K562 (cell line): ENCODE measurements around the gene NKIRAS1. TPM values are rescaled to one million over a fixed set of nuclear protein-coding genes. Genes with fewer than 3 reads are reported as not detected.
A peak's percentile ranks its signal among the peaks of the same experiment; 100 is the strongest.

Experiments
- ATAC-seq: fragments of 200-7000 bp; cut with Tn5 transposase; 3 replicates; pipeline ENCODE4 v1.9.1; 2020; ENCODE audit warnings: moderate library complexity
- BruUV-seq: library from RNA; stranded (reverse); fragments of 400-500 nt; replicated peaks from 2 replicates; lab custom pipeline; 2021; lab: Mats Ljungman, UMichigan
- CTCF ChIA-PET: fragments of 300-600 bp; formaldehyde crosslinking; extraction: SDS; loops from one replicate; lab custom pipeline; 2021; ENCODE audit warnings: low intra/inter-chr PET ratio; lab: Yijun Ruan, JAX
- POLR2A ChIA-PET: fragments of 300-600, 350-650 bp; sonication (Branson Sonifier 250); formaldehyde crosslinking; extraction: SDS; loops from one replicate; lab custom pipeline; 2021; ENCODE audit warnings: antibody characterized with exemption, inconsistent platforms; lab: Yijun Ruan, JAX
- DNase-seq, 4 experiments: peaks; one replicate each; pipeline versions ENCODE4 v3.0.0 to v3.0.0-alpha.2; 2011 to 2018; ENCODE audit warnings: low spot score in 3 of 4, mixed read lengths in 3 of 4; ENCODE audit errors: extremely low read depth in 1 of 4
- FAIRE-seq: peaks from 2 replicates; lab custom pipeline; 2011; peaks lifted over from hg19 to GRCh38; lab: Jason Lieb, UNC
- H2AFZ ChIP-seq: 2 replicates; pipeline ENCODE4 v1.6.0; 2011; ENCODE audit warnings: low read depth, low read length, control low read depth, inconsistent platforms
- H3K27ac ChIP-seq: fragments of 200-600 bp; 3 replicates; pipeline ENCODE4 v1.8.0; 2011; ENCODE audit warnings: low read depth, mild to moderate bottlenecking, control low read depth, inconsistent platforms, low read length, moderate library complexity, mixed read lengths; ENCODE audit errors: extremely low read depth
- H3K27me3 ChIP-seq, 2 experiments: fragments of 300-600 bp in 1 of 2; 2 replicates in 1 of 2; 3 replicates in 1 of 2; pipeline versions ENCODE4 v1.6.0 to v1.8.0; 2011; ENCODE audit warnings: inconsistent platforms in 2 of 2, low read length in 2 of 2, mild to moderate bottlenecking in 1 of 2, mixed read lengths in 1 of 2, moderate library complexity in 1 of 2; ENCODE audit not compliant: control insufficient read depth in 2 of 2, insufficient read depth in 2 of 2
- H3K36me3 ChIP-seq: fragments of 300-600 bp; 3 replicates; pipeline ENCODE4 v1.8.0; 2011; ENCODE audit warnings: mild to moderate bottlenecking, low read length, inconsistent platforms; ENCODE audit not compliant: control insufficient read depth, insufficient read depth
- H3K4me1 ChIP-seq, 2 experiments: fragments of 200-600 bp in 1 of 2; replicated peaks in 1 of 2; 2 replicates in 1 of 2; 3 replicates in 1 of 2; pipeline versions ENCODE4 v1.5.1 to v1.8.0; 2011; ENCODE audit warnings: inconsistent platforms in 2 of 2, low read length in 2 of 2, mild to moderate bottlenecking in 1 of 2, mixed read lengths in 1 of 2, moderate library complexity in 1 of 2; ENCODE audit not compliant: control insufficient read depth in 2 of 2, insufficient read depth in 2 of 2
- H3K4me2 ChIP-seq: 2 replicates; pipeline ENCODE4 v1.6.1; 2011; ENCODE audit warnings: low read length, control low read depth, inconsistent platforms, mixed read lengths; ENCODE audit not compliant: insufficient read depth
- H3K4me3 ChIP-seq: fragments of 200-600 bp; sonication (generic), shearing (Covaris generic); 2 replicates; pipeline ENCODE4 v1.5.1; 2016; ENCODE audit warnings: control low read depth, inconsistent platforms
- H3K79me2 ChIP-seq: fragments of 200-600 bp; 3 replicates; pipeline ENCODE4 v1.8.0; 2011; ENCODE audit warnings: low read length, inconsistent platforms; ENCODE audit not compliant: control insufficient read depth, insufficient read depth
- H3K9ac ChIP-seq, 2 experiments: 2 replicates each; pipeline versions ENCODE4 v1.6.0 to v1.6.1; 2011; ENCODE audit warnings: low read depth in 2 of 2, low read length in 2 of 2, control low read depth in 1 of 2, inconsistent platforms in 1 of 2, mild to moderate bottlenecking in 1 of 2, mixed read lengths in 1 of 2; ENCODE audit not compliant: insufficient read depth in 1 of 2
- H3K9me1 ChIP-seq: one replicate; pipeline ENCODE4 v1.6.0; 2011; ENCODE audit warnings: inconsistent platforms, mild to moderate bottlenecking, low read length, moderate library complexity; ENCODE audit not compliant: control insufficient read depth, insufficient read depth
- H3K9me3 ChIP-seq: replicated peaks from 2 replicates; pipeline ENCODE4 v1.5.1; 2011; ENCODE audit warnings: low read depth, low read length, inconsistent platforms; ENCODE audit not compliant: control insufficient read depth, insufficient read depth
- H4K20me1 ChIP-seq: replicated peaks from 2 replicates; pipeline ENCODE4 v1.6.1; 2011; ENCODE audit warnings: low read length, inconsistent platforms, mixed read lengths; ENCODE audit not compliant: control insufficient read depth, insufficient read depth
- C11orf30 ChIP-seq: fragments of 450-650 bp; IDR thresholded peaks from 2 replicates; pipeline ENCODE4 v1.6.1; 2016; ENCODE audit warnings: low read depth, mild to moderate bottlenecking
- CHAMP1 ChIP-seq: fragments of 450-650 bp; IDR thresholded peaks from 2 replicates; pipeline ENCODE4 v1.6.1; 2016; ENCODE audit warnings: mild to moderate bottlenecking
- DIDO1 ChIP-seq: fragments of 450-650 bp; IDR thresholded peaks from 2 replicates; pipeline ENCODE4 v1.6.1; 2016; ENCODE audit warnings: low read depth, missing biosample characterization, missing genetic modification characterization
- GABPB2 ChIP-seq: fragments of 250-450 bp; sonication (Bioruptor Pico); conservative IDR thresholded peaks from 2 replicates; pipeline ENCODE4 v1.5.1; 2021; ENCODE audit warnings: mild to moderate bottlenecking
- LCOR ChIP-seq: sonication (generic); formaldehyde crosslinking; IDR thresholded peaks from 2 replicates; pipeline ENCODE4 v1.8.0; 2022; ENCODE audit warnings: mild to moderate bottlenecking, missing genetic modification reagents
- MAFF ChIP-seq: IDR thresholded peaks from 2 replicates; pipeline ENCODE4 v1.6.1; 2012; ENCODE audit warnings: low read length, improper control_type of control experiment
- MAFG ChIP-seq: fragments of 450-650 bp; conservative IDR thresholded peaks from 2 replicates; pipeline ENCODE4 v1.6.1; 2016; ENCODE audit warnings: missing genetic modification characterization, missing compliant biosample characterization
- NFE2 ChIP-seq: IDR thresholded peaks from 2 replicates; pipeline ENCODE4 v1.6.1; 2014; ENCODE audit warnings: antibody characterized with exemption, low read depth
- PRPF4 ChIP-seq: fragments of 200-400 bp; formaldehyde crosslinking; IDR thresholded peaks from one replicate; pipeline ENCODE4 v1.6.1; 2017; ENCODE audit warnings: low read length, low read depth, mild to moderate bottlenecking; ENCODE audit not compliant: insufficient read depth, poor library complexity, severe bottlenecking
- SMARCA4 ChIP-seq: fragments of 450-650 bp; IDR thresholded peaks from 2 replicates; pipeline ENCODE4 v1.6.1; 2016
- SOX6 ChIP-seq: fragments of 450-650 bp; IDR thresholded peaks from 2 replicates; pipeline ENCODE4 v1.6.1; 2014; ENCODE audit warnings: mild to moderate bottlenecking
- ZNF316 ChIP-seq: fragments of 450-650 bp; IDR thresholded peaks from 2 replicates; pipeline ENCODE4 v1.6.1; 2016
- ZNF324 ChIP-seq: fragments of 250-450 bp; sonication (Bioruptor Pico); IDR thresholded peaks from 2 replicates; pipeline ENCODE4 v1.4.0; 2020; ENCODE audit warnings: mild to moderate bottlenecking
- ZSCAN29 ChIP-seq: fragments of 450-650 bp; IDR thresholded peaks from 2 replicates; pipeline ENCODE4 v1.6.1; 2017
- in situ Hi-C: fragments of 300-500 bp; cut with MboI; formaldehyde crosslinking; loops from 4 replicates; pipeline ENCODE4 v1.15.0; 2018; ENCODE audit warnings: inconsistent platforms, mixed read lengths
- intact Hi-C: fragments of 100-400 bp; cut with micrococcal nuclease; formaldehyde crosslinking; loops from 2 replicates; pipeline ENCODE4 v1.14.2; 2022
- polyA plus RNA-seq, 8 experiments: library from polyadenylated mRNA; depleted of rRNA in 4 of 8; stranded (reverse) in 5 of 8; unstranded in 3 of 8; fragments of >200 nt; fragmentation: Nextera tagmentation in 2 of 8; fragmentation: Illumina TruSeq in 1 of 8; extraction: Ambion mirVana in 2 of 8; extraction: Trizol in 1 of 8; gene quantifications; 2 replicates each; pipeline versions ENCODE4 v1.2.1 to v1.2.3, GENCODE V29; 2011 to 2014; ENCODE audit warnings: inconsistent platforms in 1 of 8, missing spikeins in 1 of 8
- total RNA-seq, 7 experiments: library from RNA; depleted of rRNA in 6 of 7; stranded (reverse); fragments of >200 nt in 6 of 7; fragmentation: Illumina TruSeq in 2 of 7; extraction: Trizol in 2 of 7; gene quantifications; 2 replicates each; pipeline versions ENCODE4 v1.2.1 to v1.2.3, GENCODE V29; 2011 to 2021; ENCODE audit warnings: low replicate concordance in 1 of 7

The NKIRAS1 gene
- total and polyA plus RNA-seq, 9 of the 15 experiments (the other 6 are each of a cell fraction or from before 2014, with no cell fraction given): 5.1 to 10.3 (median 6.3) TPM

- in situ Hi-C loops: no loop called here
- POLR2A ChIA-PET: interaction anchor here (1.0 to 7.2 kb wide), 4 partner anchors 10 to 13 kb away, joined by 4 to 71 read pairs (median 5); partner anchors contain the start of genes NKIRAS1 and RPL15
- peaks cover 38% of the 10 kb centered on the region for H3K36me3 ChIP-seq
- H3K79me2 ChIP-seq: no peaks in the 10 kb centered on the region
- no peak for FAIRE-seq
- no peak overlapping the region for H3K9ac ChIP-seq
- no peak overlapping the region for H2AFZ ChIP-seq
- no peaks in the 10 kb centered on the region for H3K9me1 ChIP-seq
- no peaks in the 10 kb centered on the region for H3K27me3 ChIP-seq
- H4K20me1 ChIP-seq: no peaks in the 10 kb centered on the region
- no peak overlapping the region for H3K4me2 ChIP-seq
- TF ChIP-seq GABPB2 (CRISPR knock-in tag) (no peak), MAFF (peak; percentile 54; the same call in 1 of the 2 replicates), PRPF4 (no peak), CHAMP1 (0 out of 2 replicates have a peak, but pooled peaks have one; percentile 23), ZSCAN29 (no peak), LCOR (CRISPR knock-in tag) (no peak), ZNF316 (peak; percentile 88), DIDO1 (tag) (no peak), SMARCA4 (0 out of 2 replicates have a peak, but pooled peaks have one; percentile 17), ZNF324 (CRISPR knock-in tag) (no peak), NFE2 (peak; percentile 86), C11orf30 (peak; percentile 80), MAFG (tag) (peak; percentile 89), SOX6 (peak; percentile 83)
- DNase-seq: no peak
- H3K27ac ChIP-seq: no peak overlapping the region; the same call in 2 of the 3 replicates
- H3K9me3 ChIP-seq: 0 out of 2 replicates have a peak, but pooled peaks cover 4% of the 10 kb centered on the region
- peaks cover 2 to 11% of the 10 kb centered on the region in 2 experiments; a peak in 3 of 5 replicates for H3K4me1 ChIP-seq
- BruUV-seq: no TSS peak
- CTCF ChIA-PET: no interaction called here
- intact Hi-C loops: no loop called here
- no peak for ATAC-seq
- no peak overlapping the region for H3K4me3 ChIP-seq
Measured at GRCh38 chr3:23904545-23904944, 12.2 kb downstream of the NKIRAS1 start.
